ENCODE results near the gene TBC1D22A.
A peak's percentile ranks its signal among the peaks of the same experiment; 100 is the strongest.
"Not testable (repeated sequence)": the region's sequence is repeated elsewhere in the genome, so short reads cannot be mapped to it uniquely, and the experiment has no call there.

The TBC1D22A gene

GRCh38 chr22:46774253-46774979, 12.0 kb downstream of the TBC1D22A start:
- DNase-seq (ENCODE audit: low spot score) = no peak

- no peak for DNase-seq (ENCODE audit: low spot score)
Observed at GRCh38 chr22:46774980-46775849, 12.8 kb downstream of the TBC1D22A start.

GRCh38 chr22:46775850-46776826, 13.7 kb downstream of the TBC1D22A start:
- DNase-seq (ENCODE audit: low spot score) = no peak

GRCh38 chr22:46776876-46777608, 14.6 kb downstream of the TBC1D22A start:
- DNase-seq (ENCODE audit: low spot score) = no peak

GRCh38 chr22:46777609-46777970, 15.1 kb downstream of the TBC1D22A start:
- DNase-seq (ENCODE audit: low spot score) = no peak

GRCh38 chr22:46779023-46779422, 16.6 kb downstream of the TBC1D22A start:
- no peak for DNase-seq (ENCODE audit: low spot score)

- no peak for DNase-seq (ENCODE audit: low spot score)
Observed at GRCh38 chr22:46779651-46780050, 17.2 kb downstream of the TBC1D22A start.

- DNase-seq (ENCODE audit: low spot score) = no peak
Observed at GRCh38 chr22:46780453-46780852, 18.0 kb downstream of the TBC1D22A start.

- no peak for DNase-seq (ENCODE audit: low spot score)
Observed at GRCh38 chr22:46781291-46781690, 18.8 kb downstream of the TBC1D22A start.

GRCh38 chr22:46782200-46782599, 19.8 kb downstream of the TBC1D22A start:
- not testable (repeated sequence) for DNase-seq (ENCODE audit: low spot score)

- no peak for DNase-seq (ENCODE audit: low spot score)
Observed at GRCh38 chr22:46783721-46784120, 21.3 kb downstream of the TBC1D22A start.

GRCh38 chr22:46788441-46789172, 26.2 kb downstream of the TBC1D22A start:
- no peak for DNase-seq (ENCODE audit: low spot score)

GRCh38 chr22:46789992-46790391, 27.5 kb downstream of the TBC1D22A start:
- no peak for DNase-seq (ENCODE audit: low spot score)

- peak; percentile 67 for DNase-seq (ENCODE audit: low spot score)
Observed at GRCh38 chr22:46791201-46791731, 28.8 kb downstream of the TBC1D22A start.

GRCh38 chr22:46792061-46792796, 29.8 kb downstream of the TBC1D22A start:
- DNase-seq (ENCODE audit: low spot score) = no peak

- no peak for DNase-seq (ENCODE audit: low spot score)
Observed at GRCh38 chr22:46792841-46793261, 30.4 kb downstream of the TBC1D22A start.

GRCh38 chr22:46793497-46793896, 31.0 kb downstream of the TBC1D22A start:
- no peak for DNase-seq (ENCODE audit: low spot score)

- DNase-seq (ENCODE audit: low spot score) = no peak
Observed at GRCh38 chr22:46794067-46794466, 31.6 kb downstream of the TBC1D22A start.

GRCh38 chr22:46794491-46794890, 32.0 kb downstream of the TBC1D22A start:
- no peak for DNase-seq (ENCODE audit: low spot score)

- no peak for DNase-seq (ENCODE audit: low spot score)
Observed at GRCh38 chr22:46795140-46795539, 32.7 kb downstream of the TBC1D22A start.
